ENCODE results near the gene AKNAD1.

- TF ChIP-seq CTCF (IDR thresholded peaks at IDR 0.05; ENCODE audit: poor library complexity, severe bottlenecking) (no peak), POLR2AphosphoS5 (IDR thresholded peaks at IDR 0.05) (no peak), EZH2 (IDR thresholded peaks at IDR 0.05; ENCODE audit: borderline replicate concordance, insufficient read depth, low read length, poor library complexity, severe bottlenecking) (no peak)
Measured at GRCh38 chr1:108845991-108846390, 10.9 kb downstream of the AKNAD1 start.
